HG03064 (cell line): Measurements from ENCODE around the gene COL4A2.
A peak's percentile ranks its signal among the peaks of the same experiment; 100 is the strongest.
"Not testable (repeated sequence)": the region's sequence is repeated elsewhere in the genome, so short reads cannot be mapped to it uniquely, and the experiment has no call there.

ENCODE experiments used
- ATAC-seq: cut with Tn5 transposase; IDR thresholded peaks from one replicate; pipeline ENCODE4 v1.9.1; 2021; ENCODE audit warnings: low read depth; ENCODE audit not compliant: unreplicated experiment

The COL4A2 gene

DNA sequence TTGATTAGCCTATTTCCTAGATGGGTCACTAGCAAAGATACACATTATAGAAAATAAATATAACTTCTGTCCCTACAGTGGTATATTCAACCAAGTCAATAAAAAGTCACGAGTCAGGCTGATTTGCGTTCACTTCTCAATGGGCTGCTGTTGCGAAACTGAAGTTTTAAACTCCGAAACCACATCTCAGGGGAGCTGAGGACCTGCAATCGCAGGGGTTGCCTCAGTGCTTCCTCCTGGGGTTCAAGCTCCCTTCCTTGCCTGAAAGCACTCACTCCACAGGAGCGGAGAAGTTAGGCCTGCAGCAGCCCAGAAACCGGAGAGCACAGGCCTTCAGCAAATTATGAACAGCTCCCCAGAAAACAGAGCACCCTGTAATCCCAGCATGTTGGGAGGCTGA lies 214.9 kb downstream of the COL4A2 start:
- no peak for ATAC-seq

GRCh38 chr13:110522721-110523120 lies 215.6 kb downstream of the COL4A2 start:
- no peak for ATAC-seq

GRCh38 chr13:110523180-110523579 lies 216.1 kb downstream of the COL4A2 start:
- no peak for ATAC-seq

GRCh38 chr13:110523838-110524540 lies 216.9 kb downstream of the COL4A2 start:
- ATAC-seq: no peak

DNA sequence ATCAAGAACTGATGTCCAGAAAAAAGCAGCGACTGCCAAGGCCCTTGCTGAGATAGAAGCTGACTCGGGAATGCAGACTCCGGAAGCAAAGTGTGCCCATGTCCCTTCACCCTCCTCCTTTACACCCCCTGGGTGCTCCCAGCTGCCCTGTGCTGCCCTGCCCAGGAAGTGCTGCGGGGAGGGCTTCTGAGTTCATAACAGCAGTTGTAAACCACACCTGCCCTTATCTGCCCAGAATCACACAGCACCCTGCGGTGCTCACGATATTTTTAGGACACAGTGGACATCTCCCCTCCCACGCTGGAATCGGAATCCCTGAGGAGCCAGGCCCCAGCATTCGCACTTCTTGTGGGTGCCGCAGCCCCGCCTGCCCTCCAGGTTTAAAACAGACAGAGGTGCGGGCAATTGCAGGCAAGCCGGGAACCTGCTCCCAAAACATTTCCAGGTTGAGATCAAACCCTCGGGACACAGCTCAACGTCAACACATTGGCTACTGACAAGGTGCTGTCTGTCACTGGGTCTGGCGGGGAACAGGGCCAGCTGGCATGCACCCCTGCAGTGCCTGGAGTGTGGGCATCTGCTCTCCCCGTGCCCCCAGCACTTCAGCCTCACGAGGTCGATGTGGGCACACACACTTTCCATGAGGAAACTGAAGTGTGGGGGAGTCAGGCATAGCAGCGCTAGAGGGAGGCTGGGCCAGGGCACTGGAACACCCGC lies 217.6 kb downstream of the COL4A2 start:
- ATAC-seq: no peak

GRCh38 chr13:110525328-110526319 lies 218.5 kb downstream of the COL4A2 start:
- ATAC-seq: peak; percentile 79

- ATAC-seq: no peak
These were observed 221.3 kb downstream of the COL4A2 start for GRCh38 chr13:110528371-110528770.

- no peak for ATAC-seq
These were observed 221.8 kb downstream of the COL4A2 start for GRCh38 chr13:110528911-110529310.

GRCh38 chr13:110529522-110530311 lies 222.6 kb downstream of the COL4A2 start:
- ATAC-seq: no peak

- ATAC-seq: no peak
These were observed 224.0 kb downstream of the COL4A2 start for GRCh38 chr13:110531100-110531499.

GRCh38 chr13:110531671-110532083 lies 224.6 kb downstream of the COL4A2 start:
- no peak for ATAC-seq

- not testable (repeated sequence) for ATAC-seq
These were observed 225.2 kb downstream of the COL4A2 start for GRCh38 chr13:110532258-110532657.

- ATAC-seq: no peak
These were observed 226.9 kb downstream of the COL4A2 start for GRCh38 chr13:110533771-110534670.

DNA sequence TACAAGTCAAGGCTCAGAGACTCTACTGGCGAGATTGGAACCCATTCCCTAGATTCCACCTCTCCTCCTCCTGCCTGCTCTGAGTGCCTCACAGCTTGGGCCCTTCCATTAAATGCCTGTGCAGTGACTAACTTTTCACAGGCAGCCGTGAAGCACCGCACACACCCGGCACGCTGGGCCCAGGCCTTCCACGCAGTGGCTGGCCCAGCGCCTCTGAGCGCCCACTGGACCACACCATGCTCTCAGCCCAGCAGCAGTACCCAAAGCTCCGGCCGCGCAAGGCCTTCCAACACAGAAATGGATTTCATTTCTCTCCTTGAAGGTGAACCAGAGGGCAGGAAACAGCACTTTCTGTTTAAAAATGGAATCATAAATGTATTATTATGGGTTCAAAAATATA lies 228.4 kb downstream of the COL4A2 start:
- ATAC-seq: no peak

- ATAC-seq: no peak
These were observed 229.1 kb downstream of the COL4A2 start for GRCh38 chr13:110536006-110536693.

DNA sequence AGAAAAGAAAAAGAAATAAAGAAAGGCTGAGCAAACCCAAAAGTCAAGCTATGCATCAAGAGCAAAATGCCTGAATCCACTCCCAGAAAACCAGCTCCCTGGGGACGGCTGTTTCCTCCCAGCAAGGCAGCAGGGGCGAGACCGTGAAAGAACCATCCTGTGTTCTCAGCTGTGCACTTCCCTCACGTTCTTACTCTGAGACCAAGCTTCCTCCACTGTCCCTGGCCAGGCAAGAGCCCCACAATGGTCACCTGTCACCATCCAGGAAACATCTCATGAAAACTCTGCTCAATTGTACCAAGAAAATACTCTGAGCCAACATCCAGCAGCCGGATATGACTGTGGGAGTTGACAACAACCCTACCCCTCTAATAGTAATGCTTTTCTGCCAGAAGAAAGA lies 231.5 kb downstream of the COL4A2 start:
- no peak for ATAC-seq

GRCh38 chr13:110539894-110540293 lies 232.8 kb downstream of the COL4A2 start:
- no peak for ATAC-seq

DNA sequence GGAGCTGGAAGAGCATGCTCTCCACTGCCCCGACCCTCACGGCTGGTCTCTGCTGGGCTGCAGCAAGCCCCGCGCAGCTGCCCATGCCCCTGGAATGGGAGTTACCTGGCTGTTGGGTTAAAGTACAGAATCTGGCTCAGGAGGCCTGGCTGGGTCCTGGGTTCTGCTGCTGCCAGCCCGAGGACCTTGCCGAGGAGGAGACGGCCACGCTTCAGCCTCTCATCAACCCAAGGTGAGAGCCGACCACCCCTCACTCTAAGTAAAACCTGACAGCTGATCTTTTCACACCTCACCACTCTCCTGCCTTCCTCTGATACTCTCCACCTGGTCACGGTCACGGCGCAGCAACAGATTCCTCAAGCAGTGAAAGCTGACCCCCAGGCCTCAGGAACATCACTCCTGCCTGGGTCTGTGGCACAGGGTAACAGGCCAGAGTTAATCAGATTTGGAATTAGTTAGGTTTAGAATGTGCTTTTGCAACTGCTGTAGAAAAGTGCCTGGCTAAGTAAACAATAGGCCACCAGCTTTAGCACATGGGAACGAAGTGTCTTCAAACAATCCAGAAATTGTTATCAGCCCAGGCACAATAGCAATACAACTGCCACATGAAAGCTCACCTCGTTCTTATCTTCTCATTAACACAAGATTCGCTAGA lies 233.9 kb downstream of the COL4A2 start:
- no peak for ATAC-seq
